BE2C (cell line): ENCODE data around the gene NECAB2.
A peak's percentile ranks its signal among the peaks of the same experiment; 100 is the strongest.

Experiments used
- DNase-seq: peaks from one replicate; pipeline ENCODE4 v3.0.0-alpha.2; 2020
- H3K27me3 ChIP-seq: fragments of 250-450 bp; sonication (Bioruptor Pico); 2 replicates; pipeline ENCODE4 v1.5.1; 2020; ENCODE audit warnings: mild to moderate bottlenecking
- H3K36me3 ChIP-seq: fragments of 250-450 bp; sonication (Bioruptor Pico); 2 replicates; pipeline ENCODE4 v1.5.1; 2020; ENCODE audit warnings: mild to moderate bottlenecking
- H3K4me1 ChIP-seq: fragments of 250-450 bp; sonication (Bioruptor Pico); 2 replicates; pipeline ENCODE4 v1.5.1; 2020
- H3K4me3 ChIP-seq: 2 replicates; pipeline ENCODE4 v1.5.1; 2011; ENCODE audit warnings: low read depth, low read length
- H3K9me3 ChIP-seq: fragments of 250-450 bp; sonication (Bioruptor Pico); 2 replicates; pipeline ENCODE4 v1.5.1; 2020
- CTCF ChIP-seq: IDR thresholded peaks from 2 replicates; pipeline ENCODE4 v1.5.1; 2012; ENCODE audit warnings: mild to moderate bottlenecking, low read depth, low read length

The NECAB2 gene

GRCh38 chr16:84042308-84042878 is 74.3 kb downstream of the NECAB2 start, which contains the start of gene SLC38A8:
Gene SLC38A8, minus strand, starts transcription at chr16:84042795. Its CDS starts 638 bp downstream, at chr16:84042157.
- Histone ChIP-seq H3K9me3 (no peaks in the 10 kb centered on the region), H3K27me3 (peaks cover 60% of the 10 kb centered on the region), H3K4me3 (no peak within 1 kb of the TSS), H3K4me1 (no peaks in the 10 kb centered on the region), H3K36me3 (no peaks in the 10 kb centered on the region)
- DNase-seq: no peak
- TF ChIP-seq CTCF: no peak

GRCh38 chr16:84042879-84043485 is 74.9 kb downstream of the NECAB2 start:
- Histone ChIP-seq H3K9me3 (no peaks in the 10 kb centered on the region), H3K4me1 (no peaks in the 10 kb centered on the region), H3K36me3 (no peaks in the 10 kb centered on the region), H3K4me3 (no peak overlapping the region), H3K27me3 (peaks cover 60% of the 10 kb centered on the region)
- TF ChIP-seq CTCF: no peak
- no peak for DNase-seq

- no peak for TF ChIP-seq CTCF
- no peaks in the 10 kb centered on the region for H3K4me1 ChIP-seq
- H3K9me3 ChIP-seq: no peaks in the 10 kb centered on the region
- no peak overlapping the region for H3K4me3 ChIP-seq
- no peaks in the 10 kb centered on the region for H3K36me3 ChIP-seq
- peaks cover 58% of the 10 kb centered on the region for H3K27me3 ChIP-seq
- no peak for DNase-seq
These were observed 75.6 kb downstream of the NECAB2 start for GRCh38 chr16:84043486-84044117.

GRCh38 chr16:84044118-84044488 is 76.1 kb downstream of the NECAB2 start:
- Histone ChIP-seq H3K9me3 (no peaks in the 10 kb centered on the region), H3K4me1 (no peaks in the 10 kb centered on the region), H3K27me3 (peaks cover 53% of the 10 kb centered on the region), H3K36me3 (no peaks in the 10 kb centered on the region), H3K4me3 (no peak overlapping the region)
- peak; percentile 39 for DNase-seq
- peak; percentile 50 for TF ChIP-seq CTCF

- TF ChIP-seq CTCF: no peak
- no peaks in the 10 kb centered on the region for H3K4me1 ChIP-seq
- peaks cover 5% of the 10 kb centered on the region for H3K36me3 ChIP-seq
- peaks cover 42% of the 10 kb centered on the region for H3K27me3 ChIP-seq
- no peak for DNase-seq
- H3K4me3 ChIP-seq: no peak overlapping the region
- H3K9me3 ChIP-seq: no peaks in the 10 kb centered on the region
These were observed 77.2 kb downstream of the NECAB2 start for GRCh38 chr16:84045001-84045817.
